H1 (cell line): ENCODE data around the gene TSR3. TPM values are rescaled to one million over a fixed set of nuclear protein-coding genes. Genes with fewer than 3 reads are reported as not detected.
A peak's percentile ranks its signal among the peaks of the same experiment; 100 is the strongest.

Experiments used
- CTCF ChIA-PET: fragments of 300-600 bp; sonication (Branson Sonifier 250); formaldehyde crosslinking; loops from one replicate; lab custom pipeline; 2021; ENCODE audit not compliant: partially characterized antibody; lab: Charles Lee
- POLR2A ChIA-PET: fragments of 300-600 bp; sonication (Branson Sonifier 250); formaldehyde crosslinking; loops from one replicate; lab custom pipeline; 2021; ENCODE audit warnings: inconsistent platforms; ENCODE audit not compliant: partially characterized antibody; lab: Charles Lee
- DNase-seq, 2 experiments: peaks; one replicate each; pipeline versions ENCODE4 v3.0.0 to v3.0.0-alpha.2; 2010 to 2022; ENCODE audit warnings: low spot score in 2 of 2, low read depth in 1 of 2, mixed read lengths in 1 of 2
- FAIRE-seq: peaks from 2 replicates; lab custom pipeline; 2011; peaks lifted over from hg19 to GRCh38; lab: Jason Lieb, UNC
- H2AFZ ChIP-seq: 2 replicates; pipeline ENCODE4 v1.8.1; 2012; ENCODE audit warnings: low read length, inconsistent platforms
- H2AK5ac ChIP-seq: 2 replicates; pipeline ENCODE4 v1.6.1; 2013; ENCODE audit warnings: low read depth, low read length
- H2BK120ac ChIP-seq: replicated peaks from 2 replicates; pipeline ENCODE3; 2013; ENCODE audit warnings: low read depth, low read length, inconsistent platforms
- H2BK12ac ChIP-seq: 2 replicates; pipeline ENCODE4 v1.6.1; 2013; ENCODE audit warnings: low read depth, low read length
- H2BK15ac ChIP-seq: 2 replicates; pipeline ENCODE4 v1.6.1; 2013; ENCODE audit warnings: low read length
- H2BK20ac ChIP-seq: 2 replicates; pipeline ENCODE4 v1.6.1; 2013; ENCODE audit warnings: low read length
- H2BK5ac ChIP-seq: 2 replicates; pipeline ENCODE4 v1.6.1; 2013; ENCODE audit warnings: low read depth, low read length
- H3K14ac ChIP-seq: 2 replicates; pipeline ENCODE4 v1.6.1; 2013; ENCODE audit warnings: inconsistent platforms; ENCODE audit not compliant: insufficient read length
- H3K18ac ChIP-seq: 2 replicates; pipeline ENCODE4 v1.6.1; 2013; ENCODE audit warnings: low read length; ENCODE audit errors: extremely low read depth
- H3K23ac ChIP-seq: 2 replicates; pipeline ENCODE4 v1.6.1; 2013; ENCODE audit warnings: inconsistent platforms; ENCODE audit not compliant: insufficient read length
- H3K23me2 ChIP-seq: 2 replicates; pipeline ENCODE4 v1.6.1; 2013; ENCODE audit warnings: low read depth, low read length
- H3K27ac ChIP-seq: 2 replicates; pipeline ENCODE4 v1.6.1; 2011; ENCODE audit warnings: low read depth, low read length, inconsistent platforms
- H3K27me3 ChIP-seq, 4 experiments: replicated peaks in 1 of 4; 1 replicate in 1 of 4; 2 replicates in 3 of 4; pipeline versions ENCODE4 v1.6.1 to v1.8.1; 2011 to 2013; ENCODE audit warnings: low read length in 3 of 4, mild to moderate bottlenecking in 3 of 4, inconsistent platforms in 2 of 4, mixed read lengths in 2 of 4, moderate library complexity in 1 of 4; ENCODE audit not compliant: control insufficient read depth in 3 of 4, insufficient read depth in 3 of 4; ENCODE audit errors: extremely low read depth in 1 of 4
- H3K36me3 ChIP-seq, 4 experiments: 2 replicates each; pipeline versions ENCODE4 v1.6.1 to v1.8.1; 2011 to 2013; ENCODE audit warnings: mild to moderate bottlenecking in 4 of 4, low read length in 3 of 4, moderate library complexity in 2 of 4, control low read depth in 1 of 4, inconsistent platforms in 1 of 4; ENCODE audit not compliant: insufficient read depth in 4 of 4, control insufficient read depth in 2 of 4
- H3K4ac ChIP-seq: replicated peaks from 2 replicates; pipeline ENCODE3; 2013; ENCODE audit warnings: low read length, low read depth, mixed read lengths, inconsistent platforms; ENCODE audit not compliant: insufficient read length
- H3K4me1 ChIP-seq, 4 experiments: replicated peaks in 1 of 4; 1 replicate in 1 of 4; 2 replicates in 3 of 4; pipeline versions ENCODE4 v1.6.1 to v1.8.1; 2011 to 2013; ENCODE audit warnings: low read length in 3 of 4, inconsistent platforms in 2 of 4, mixed read lengths in 1 of 4; ENCODE audit not compliant: insufficient read depth in 4 of 4, control insufficient read depth in 3 of 4
- H3K4me2 ChIP-seq, 2 experiments: 2 replicates each; pipeline versions ENCODE4 v1.6.1 to v1.8.1; 2011 to 2013; ENCODE audit warnings: low read depth in 2 of 2, low read length in 2 of 2, control low read depth in 1 of 2, inconsistent platforms in 1 of 2, mild to moderate bottlenecking in 1 of 2; ENCODE audit not compliant: insufficient read depth in 1 of 2
- H3K4me3 ChIP-seq, 4 experiments: fragments of 200-600, 300-600 bp in 1 of 4; sonication (generic), shearing (Covaris generic), sonication (Bioruptor Twin) in 1 of 4; 2 replicates each; pipeline versions ENCODE4 v1.5.1 to v1.8.1; 2011 to 2016; ENCODE audit warnings: low read length in 4 of 4, low read depth in 3 of 4, control low read depth in 2 of 4, inconsistent platforms in 2 of 4, mild to moderate bottlenecking in 2 of 4, mixed read lengths in 1 of 4, moderate library complexity in 1 of 4; ENCODE audit not compliant: insufficient read depth in 2 of 4; ENCODE audit errors: extremely low read depth in 1 of 4
- H3K56ac ChIP-seq: replicated peaks from 2 replicates; pipeline ENCODE3; 2013; ENCODE audit warnings: low read depth, mild to moderate bottlenecking, mixed read lengths, low read length, inconsistent platforms; ENCODE audit not compliant: insufficient read length
- H3K79me1 ChIP-seq: 2 replicates; pipeline ENCODE4 v1.6.1; 2013; ENCODE audit warnings: low read depth, low read length, control low read depth
- H3K79me2 ChIP-seq, 2 experiments: 2 replicates each; pipeline versions ENCODE4 v1.6.1 to v1.8.1; 2012 to 2013; ENCODE audit warnings: low read length in 2 of 2, mild to moderate bottlenecking in 2 of 2, inconsistent platforms in 1 of 2; ENCODE audit not compliant: insufficient read depth in 2 of 2, control insufficient read depth in 1 of 2
- H3K9ac ChIP-seq, 4 experiments: replicated peaks in 1 of 4; 1 replicate in 1 of 4; 2 replicates in 3 of 4; pipeline versions ENCODE4 v1.6.1 to v1.8.1; 2011 to 2013; ENCODE audit warnings: low read depth in 3 of 4, low read length in 3 of 4, control low read depth in 2 of 4, mild to moderate bottlenecking in 2 of 4, moderate library complexity in 2 of 4, inconsistent platforms in 1 of 4; ENCODE audit errors: extremely low read depth in 1 of 4
- H3K9me3 ChIP-seq, 2 experiments: 2 replicates each; pipeline versions ENCODE4 v1.6.1 to v1.8.1; 2012 to 2013; ENCODE audit warnings: mild to moderate bottlenecking in 2 of 2, moderate library complexity in 2 of 2, control low read depth in 1 of 2, inconsistent platforms in 1 of 2, low read depth in 1 of 2, low read length in 1 of 2, mixed read lengths in 1 of 2; ENCODE audit not compliant: insufficient read depth in 2 of 2
- H4K20me1 ChIP-seq, 2 experiments: replicated peaks in 1 of 2; 2 replicates each; pipeline versions ENCODE3 to v1.8.1; 2011 to 2013; ENCODE audit warnings: inconsistent platforms in 2 of 2, low read length in 2 of 2, mild to moderate bottlenecking in 1 of 2; ENCODE audit not compliant: insufficient read depth in 2 of 2, control insufficient read depth in 1 of 2
- H4K5ac ChIP-seq: 2 replicates; pipeline ENCODE4 v1.6.1; 2013; ENCODE audit warnings: low read length, low read depth, mixed read lengths, inconsistent platforms; ENCODE audit not compliant: insufficient read length
- H4K8ac ChIP-seq: 2 replicates; pipeline ENCODE4 v1.8.0; 2013; ENCODE audit warnings: mild to moderate bottlenecking, moderate library complexity, low read length, inconsistent platforms; ENCODE audit not compliant: insufficient read depth; ENCODE audit errors: extremely low read depth
- H4K91ac ChIP-seq: replicated peaks from 2 replicates; pipeline ENCODE3; 2013; ENCODE audit warnings: low read length, mixed read lengths, inconsistent platforms; ENCODE audit not compliant: insufficient read length
- CBX5 ChIP-seq: fragments of 300-800, 300-1000 bp; sonication (generic); IDR thresholded peaks from 2 replicates; pipeline ENCODE4 v1.7.1; 2016; ENCODE audit warnings: antibody characterized with exemption, low read length, low read depth
- WGBS, 2 experiments: shearing (Covaris generic) in 1 of 2; methylation state at CpG; one replicate each; pipeline versions ENCODE4 v1.1.6 to v1.1.7; 2013 to 2015; ENCODE audit warnings: low lambda C conversion rate in 2 of 2, mixed read lengths in 2 of 2, inconsistent platforms in 1 of 2, low coverage in 1 of 2, missing lambda C conversion rate in 1 of 2; ENCODE audit not compliant: insufficient replicate concordance in 2 of 2, insufficient coverage in 1 of 2, insufficient read length in 1 of 2; ENCODE audit errors: extremely low coverage in 1 of 2, missing lambda C conversion rate in 1 of 2; 5-methylcytosine and 5-hydroxymethylcytosine counted together
- polyA plus RNA-seq, 7 experiments: library from polyadenylated mRNA; depleted of rRNA in 3 of 7; stranded (reverse) in 5 of 7; unstranded in 2 of 7; fragments of >200 nt in 5 of 7; fragments of 200-250 nt in 2 of 7; gene quantifications; 1 replicate in 5 of 7; 2 replicates in 1 of 7; 4 replicates in 1 of 7; pipeline versions ENCODE4 v1.2.1 to v1.2.3, GENCODE V29; 2011 to 2013; ENCODE audit warnings: missing spikeins in 2 of 7, mixed read lengths in 2 of 7
- total RNA-seq: library from RNA; stranded (reverse); fragmentation: NEBNext Ultra II Directional; extraction: Animal tissue kit (Norgen Biotek cat#: 25700); gene quantifications from 2 replicates; pipeline ENCODE4 v1.2.1, GENCODE V29; 2021

The TSR3 gene
- total and polyA plus RNA-seq, 2 of the 8 experiments (the other 6 are each of a cell fraction or from before 2014, with no cell fraction given): 43.1 to 52.3 TPM

DNA sequence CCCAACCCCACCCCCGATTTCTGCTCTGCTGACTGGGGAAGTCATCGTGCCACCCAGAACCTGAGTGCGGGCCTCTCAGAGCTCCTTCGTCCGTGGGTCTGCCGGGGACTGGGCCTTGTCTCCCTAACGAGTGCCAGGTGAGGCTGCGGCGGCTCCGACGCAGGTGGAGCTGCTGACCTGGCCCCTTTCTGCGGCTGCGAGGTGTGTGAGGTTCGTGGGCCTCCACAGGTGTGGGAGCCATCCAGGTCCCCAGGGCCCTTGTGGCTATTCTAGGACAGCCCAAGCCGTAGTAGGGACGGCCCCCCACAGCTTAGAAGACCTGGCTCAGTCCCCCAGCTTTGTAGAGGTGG is 39.2 kb downstream of the TSR3 start:
- Histone ChIP-seq H2BK12ac (no peak overlapping the region), H4K5ac (no peak overlapping the region), H2AFZ (no peak overlapping the region), H2BK5ac (no peak overlapping the region), H4K20me1 (peaks cover 52 to 56% of the 10 kb centered on the region in 2 experiments), H3K4me3 (no peak overlapping the region), H3K4me2 (no peak overlapping the region; a peak in 1 of 4 replicates), H3K56ac (no peak overlapping the region), H3K79me2 (peaks cover 36 to 69% of the 10 kb centered on the region in 2 experiments), H3K79me1 (peaks cover 7% of the 10 kb centered on the region; the same call in 1 of the 2 replicates), H3K14ac (no peak overlapping the region), H2BK15ac (no peak overlapping the region), H3K27me3 (no peaks in the 10 kb centered on the region), H3K27ac (no peak overlapping the region), H3K23ac (no peak overlapping the region), H3K23me2 (peaks cover 22% of the 10 kb centered on the region), H4K8ac (peak overlapping the region; percentile 79), H3K4me1 (peaks cover 0 to 12% (median 5%) of the 10 kb centered on the region in 4 experiments; a peak in 5 of 7 replicates), H2BK20ac (no peak overlapping the region), H4K91ac (no peak overlapping the region), H3K18ac (no peak overlapping the region), H2AK5ac (no peak overlapping the region), H3K9ac (no peak overlapping the region), H3K9me3 (no peaks in the 10 kb centered on the region), H2BK120ac (no peak overlapping the region), H3K36me3 (peaks cover 19 to 46% (median 33%) of the 10 kb centered on the region in 4 experiments; a peak in 7 of 8 replicates), H3K4ac (no peak overlapping the region)
- CTCF ChIA-PET: interaction anchor here (1.0 to 1.9 kb wide), 6 partner anchors 11 to 35 kb away, joined by 3 to 4 read pairs (median 4); no protein-coding TSS in a partner anchor
- 96% methylated on average over 16 of the region's 16 CpGs; no CpG with 5 or more reads in 1 of the 2 experiments for WGBS, 2 experiments
- FAIRE-seq: no peak
- no peak for DNase-seq
- POLR2A ChIA-PET: interaction anchor here (0.6 to 11.4 kb wide), 8 partner anchors 8 to 139 kb away, joined by 3 to 106 read pairs (median 6); no protein-coding TSS in a partner anchor
- TF ChIP-seq CBX5: no peak
